Right renal cortex interstitium (tissue), 3 donors: Measurements from ENCODE around the gene RPSA. TPM values are rescaled to one million over a fixed set of nuclear protein-coding genes. Genes with fewer than 3 reads are reported as not detected.
"Not testable (repeated sequence)": the region's sequence is repeated elsewhere in the genome, so short reads cannot be mapped to it uniquely, and the experiment has no call there.

ENCODE experiments used
- DNase-seq, 3 donors: peaks; one replicate each; pipeline ENCODE4 v3.0.0-alpha.2; 2013; ENCODE audit warnings: low read depth in 3 of 3, low spot score in 2 of 3
- polyA plus RNA-seq, 3 donors: library from polyadenylated mRNA; unstranded; fragments of 120-200 nt; gene quantifications; one replicate each; pipeline ENCODE4 v1.2.1, GENCODE V29; 2013; ENCODE audit not compliant: insufficient read length in 3 of 3

Gene RPSA
- 1,000 to 10,000 TPM; 1,500 to 1,691 (median 1,570) TPM for polyA plus RNA-seq

DNA sequence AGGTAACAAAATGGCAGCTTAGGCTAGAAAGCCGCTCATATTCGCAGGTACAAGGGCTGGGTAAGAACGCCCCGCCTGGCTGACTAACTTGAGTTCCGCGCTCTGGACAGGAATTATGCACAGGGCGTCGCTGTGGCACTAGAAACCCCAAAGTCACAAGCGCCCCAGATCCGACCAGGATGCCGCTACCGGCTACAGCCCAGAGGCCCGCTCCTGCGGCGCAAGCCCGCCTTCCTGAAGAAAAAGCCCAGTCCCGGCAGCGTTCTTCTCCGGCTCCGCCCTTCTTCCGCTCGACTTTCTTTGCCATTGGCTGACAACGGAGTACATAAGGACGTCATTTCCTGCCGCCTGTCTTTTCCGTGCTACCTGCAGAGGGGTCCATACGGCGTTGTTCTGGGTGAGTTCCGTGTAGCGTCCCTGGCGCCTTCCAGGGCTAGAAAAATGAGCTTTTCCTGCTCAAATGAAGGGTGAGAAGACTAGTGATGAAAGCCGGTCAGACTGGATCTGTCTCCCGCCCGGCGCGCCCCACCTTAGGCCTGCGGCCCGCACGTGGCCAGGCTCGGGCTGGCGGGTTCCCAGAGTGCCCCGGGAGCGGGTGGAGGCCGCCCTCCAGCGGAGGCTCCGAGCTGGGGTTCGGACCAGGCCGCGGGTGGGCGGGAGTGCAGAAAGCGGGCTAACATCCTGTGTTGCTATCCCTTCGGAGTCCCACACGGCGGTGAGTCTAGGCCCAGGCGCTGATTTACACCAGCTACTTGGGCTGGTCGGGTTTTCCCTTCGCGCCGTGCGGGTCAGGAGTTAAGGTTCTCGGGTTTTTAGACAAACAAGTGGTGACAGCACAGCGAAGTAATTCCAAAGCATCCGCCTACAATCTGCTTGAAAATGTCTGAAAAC lies at the start of gene RPSA:
RPSA (plus strand) TSS at position 353 of the 891 bp plus-strand sequence. CDS start 934 bp downstream, outside the sequence.
- peak; percentile 90 to 96 (median 94) for DNase-seq

DNA sequence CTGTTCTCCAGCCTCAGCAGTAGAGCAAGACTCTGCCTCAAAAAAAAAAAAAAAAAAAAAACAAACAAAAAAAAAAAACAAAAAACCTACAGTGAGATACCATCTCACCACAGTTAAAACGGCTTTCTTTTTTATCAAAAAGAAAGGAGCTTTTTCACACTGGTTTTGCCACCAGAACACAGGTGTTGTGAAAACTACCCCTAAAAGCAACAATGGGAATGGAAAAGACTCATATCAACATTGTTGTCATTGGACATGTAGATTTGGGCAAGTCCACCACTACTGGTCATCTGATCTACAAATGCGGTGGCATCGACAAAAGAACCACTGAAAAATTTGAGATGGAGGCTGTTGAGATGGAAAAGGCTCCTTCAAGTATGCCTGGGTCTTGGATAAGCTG lies 48.2 kb upstream of the RPSA start:
- no peak for DNase-seq

DNA sequence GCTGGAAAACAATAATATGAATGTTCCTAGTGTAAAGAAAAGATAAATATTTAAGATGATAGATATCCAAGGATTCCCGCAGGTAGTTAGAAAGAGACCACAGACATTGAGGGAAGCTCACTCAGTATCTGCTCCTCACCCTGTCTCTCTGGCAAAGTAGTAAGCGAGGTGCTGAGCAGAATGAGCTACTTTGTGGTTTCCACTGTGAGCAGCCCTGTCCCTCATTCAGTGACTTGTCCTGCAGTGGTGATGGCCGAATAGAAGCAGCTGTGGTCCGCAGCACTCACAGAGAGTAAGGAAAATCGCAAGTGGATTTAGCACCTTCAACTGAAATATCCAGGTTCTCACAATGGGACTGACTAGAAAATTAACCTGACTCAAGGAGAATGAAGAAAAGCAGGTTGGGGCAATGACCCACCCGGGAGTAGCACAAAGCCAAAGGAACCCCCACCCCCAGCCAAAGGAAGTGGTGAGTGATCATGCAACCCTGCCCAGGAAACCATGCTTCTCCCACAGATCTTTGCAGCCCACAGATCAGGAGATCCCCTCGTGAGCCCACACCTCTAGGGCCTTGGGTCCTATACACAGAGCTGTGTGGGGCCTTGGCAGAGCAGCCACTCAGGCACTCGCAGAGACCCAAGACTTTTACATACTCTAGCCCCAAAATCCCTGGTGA lies 45.1 kb upstream of the RPSA start:
- DNase-seq = no peak

DNA sequence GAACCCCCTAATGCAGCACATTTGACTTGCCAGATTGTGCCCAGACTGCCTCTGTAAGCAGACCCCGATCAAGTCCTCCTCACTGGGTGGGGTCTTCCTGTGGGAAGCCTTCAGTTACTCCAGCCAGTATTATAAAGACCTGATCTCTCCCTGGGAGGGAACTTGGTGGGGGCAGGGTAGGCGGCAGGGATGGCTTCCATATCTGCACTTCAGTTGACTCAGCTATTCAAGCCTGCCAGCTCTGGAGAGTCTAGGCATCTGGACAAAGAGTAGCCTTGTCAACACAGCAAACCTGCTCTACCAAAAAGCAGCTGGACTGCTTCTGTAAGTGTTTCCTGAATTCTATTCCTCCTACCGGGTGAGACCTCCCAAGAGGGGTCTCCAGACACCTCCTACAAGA lies 44.3 kb upstream of the RPSA start:
- DNase-seq = no peak

DNA sequence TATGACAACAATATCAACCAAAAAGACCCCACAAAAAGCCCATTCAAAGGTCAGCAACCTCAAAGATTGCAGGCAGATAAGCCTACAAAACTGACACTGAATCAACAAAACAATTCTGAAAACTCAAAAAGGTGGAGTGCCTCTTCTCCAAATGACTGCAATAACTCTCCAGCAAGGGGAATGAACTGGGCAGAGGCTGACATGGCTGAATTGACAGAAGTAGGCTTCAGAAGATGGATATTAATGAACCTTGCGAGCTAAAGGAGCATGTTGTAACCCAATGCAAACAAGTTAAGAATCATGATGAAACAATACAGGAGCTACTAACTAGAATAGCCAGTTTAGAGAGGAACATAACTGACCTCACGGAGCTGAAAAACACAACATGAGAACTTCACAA lies 43.7 kb upstream of the RPSA start:
- DNase-seq = no peak

DNA sequence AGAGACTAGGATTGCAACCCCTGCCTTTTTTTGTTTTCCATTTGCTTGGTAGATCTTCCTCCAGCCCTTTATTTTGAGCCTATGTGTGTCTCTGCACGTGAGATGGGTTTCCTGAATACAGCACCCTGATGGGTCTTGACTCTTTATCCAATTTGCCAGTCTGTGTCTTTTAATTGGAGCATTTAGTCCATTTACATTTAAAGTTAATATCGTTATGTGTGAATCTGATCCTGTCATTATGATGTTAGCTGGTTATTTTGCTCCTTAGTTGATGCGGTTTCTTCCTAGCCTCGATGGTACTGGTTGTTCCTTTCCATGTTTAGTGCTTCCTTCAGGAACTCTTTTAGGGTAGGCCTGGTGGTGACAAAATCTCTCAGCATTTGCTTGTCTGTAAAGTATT lies 36.1 kb upstream of the RPSA start:
- not testable (repeated sequence) for DNase-seq

DNA sequence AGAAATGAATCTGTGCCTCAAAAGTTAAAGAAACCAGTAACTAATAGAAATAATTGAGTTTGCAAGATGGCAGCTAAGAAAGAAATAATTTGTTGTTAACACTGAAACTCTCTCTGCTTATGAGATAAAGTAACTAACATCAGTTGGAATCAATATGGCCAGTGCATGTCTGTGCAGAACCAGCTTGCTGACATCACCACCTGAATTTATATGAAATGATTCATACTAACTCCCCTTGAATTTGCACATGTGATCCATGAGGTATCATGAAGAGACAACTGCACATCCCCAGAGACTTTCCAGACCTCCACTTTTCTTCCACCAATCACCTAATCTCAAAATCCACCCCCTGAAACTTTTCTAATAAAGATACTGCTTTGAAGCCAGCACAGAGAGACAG lies 33.7 kb upstream of the RPSA start:
- DNase-seq = no peak

DNA sequence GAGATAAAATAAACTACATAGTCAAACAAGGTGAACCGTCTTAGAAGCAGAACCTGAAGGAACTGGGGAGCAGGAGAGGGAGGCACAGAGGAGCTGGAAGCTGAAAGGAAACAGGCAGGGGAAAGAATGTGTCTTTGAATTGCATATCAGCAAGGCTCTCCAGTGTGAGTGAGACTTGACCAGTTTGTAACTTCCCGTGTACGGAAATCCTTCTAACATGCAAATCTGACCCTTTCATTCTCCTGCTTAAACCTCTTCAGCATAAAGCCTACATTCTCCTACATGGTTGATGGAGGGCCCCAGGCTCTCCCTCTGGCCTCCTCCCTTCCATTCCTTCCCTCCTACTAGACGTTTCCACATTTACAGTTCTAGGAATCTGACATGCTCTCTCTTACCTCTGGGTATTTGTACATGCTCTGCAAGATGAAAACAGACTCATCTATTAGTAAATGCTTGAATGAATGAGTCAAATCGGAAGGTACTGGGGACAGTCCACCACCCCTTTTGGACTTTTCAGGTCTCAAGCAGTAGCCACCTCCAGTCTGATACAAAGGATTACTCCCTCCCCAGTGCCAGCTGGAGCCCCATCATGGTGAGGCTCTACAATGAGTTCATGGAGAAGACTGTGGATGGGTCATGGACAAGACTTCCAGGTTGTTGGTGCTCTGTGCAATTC lies 29.4 kb upstream of the RPSA start:
- no peak for DNase-seq

DNA sequence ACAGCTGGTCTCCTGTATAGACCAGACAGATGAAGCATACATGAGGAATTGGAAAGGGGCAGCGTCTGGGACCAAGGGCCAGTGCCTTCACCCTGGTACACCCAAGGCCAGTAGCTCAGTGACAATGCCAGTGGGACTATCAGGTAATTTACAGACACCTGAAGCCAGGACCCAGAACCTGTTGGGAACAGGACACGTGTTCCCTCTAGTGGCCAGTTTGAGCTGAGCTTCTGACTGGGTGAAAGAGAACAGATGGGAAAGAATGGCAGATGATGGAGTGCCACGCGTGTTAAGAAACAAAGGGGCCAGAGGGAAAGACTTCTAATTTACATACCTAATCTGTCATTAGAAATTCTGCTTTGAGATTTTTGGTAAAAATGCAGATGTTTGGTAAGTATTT lies 28.4 kb upstream of the RPSA start:
- peak in 2 of 3 donors; percentile 10 to 23 for DNase-seq

DNA sequence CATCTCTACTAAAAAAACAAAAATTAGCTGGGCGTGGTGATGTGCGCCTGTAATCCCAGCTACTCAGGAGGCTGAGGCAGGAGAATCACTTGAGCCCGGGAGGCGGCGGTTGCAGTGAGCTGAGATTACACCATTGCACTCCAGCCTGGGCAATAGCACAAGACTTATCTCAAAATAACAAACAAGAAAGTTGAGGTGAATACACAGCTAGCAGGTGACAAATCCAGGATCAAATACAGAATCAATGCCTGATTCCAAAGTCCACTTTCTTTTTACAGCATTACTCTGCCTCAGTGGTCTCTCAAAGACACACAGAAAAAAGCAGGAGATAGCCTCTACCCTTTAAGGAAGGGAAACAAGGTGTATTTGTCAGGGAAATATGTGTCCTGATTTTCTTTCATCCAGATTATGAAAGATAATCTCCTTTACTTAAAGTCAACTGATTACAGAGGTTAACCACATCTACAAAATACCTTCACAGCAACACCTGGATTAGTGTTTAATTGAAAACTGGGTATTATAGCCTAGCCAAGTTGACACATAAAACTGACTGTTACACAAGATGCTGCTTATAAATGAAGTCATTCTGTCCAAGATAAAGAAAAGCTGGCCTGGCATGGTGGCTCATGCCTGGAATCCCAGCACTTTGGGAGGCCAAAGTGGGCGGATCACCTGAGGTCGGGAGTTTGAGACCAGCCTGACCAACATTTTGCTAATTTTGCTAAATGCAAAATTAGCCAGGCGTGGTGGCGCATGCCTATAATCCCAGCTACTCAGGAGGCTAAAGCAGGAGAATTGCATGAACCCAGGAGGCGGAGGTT lies 27.4 kb upstream of the RPSA start:
- no peak for DNase-seq

DNA sequence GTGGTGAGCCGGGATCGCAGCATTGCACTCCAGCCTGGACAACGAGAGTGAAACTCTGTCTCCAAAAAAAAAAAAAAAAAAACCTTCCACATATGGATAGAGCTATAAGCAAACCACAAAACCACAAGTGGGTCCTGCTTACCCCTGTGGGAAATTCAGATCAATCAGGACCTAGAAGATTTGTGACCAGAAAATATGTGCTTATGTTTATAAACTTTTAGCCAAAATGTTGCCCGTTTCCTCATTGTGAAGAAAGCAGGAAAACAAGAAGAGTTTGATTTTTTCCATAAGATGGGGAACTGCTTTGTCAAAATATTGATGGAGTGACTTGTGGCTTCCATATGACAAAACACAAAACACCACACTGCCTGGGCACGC lies 26.8 kb upstream of the RPSA start:
- DNase-seq = no peak

DNA sequence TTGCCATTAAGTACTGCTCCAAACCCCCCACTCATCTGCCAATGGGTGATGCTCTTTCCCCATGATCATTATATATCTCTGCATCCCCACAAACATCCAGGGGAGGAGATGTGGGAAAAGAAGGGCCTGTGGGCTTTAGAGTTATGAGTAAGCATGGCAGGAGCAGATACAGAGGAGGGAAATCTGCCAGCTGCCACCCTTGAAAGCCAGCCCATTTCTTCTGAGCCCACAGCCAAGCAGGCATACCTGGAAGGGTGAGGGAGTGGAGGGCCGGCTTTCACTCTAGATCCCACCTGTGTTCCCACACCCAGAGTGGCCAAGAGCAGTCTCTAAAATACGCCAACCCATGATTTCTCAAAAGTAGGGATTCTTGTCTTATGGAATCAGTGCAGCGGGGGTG lies 25.1 kb upstream of the RPSA start:
- DNase-seq = no peak

DNA sequence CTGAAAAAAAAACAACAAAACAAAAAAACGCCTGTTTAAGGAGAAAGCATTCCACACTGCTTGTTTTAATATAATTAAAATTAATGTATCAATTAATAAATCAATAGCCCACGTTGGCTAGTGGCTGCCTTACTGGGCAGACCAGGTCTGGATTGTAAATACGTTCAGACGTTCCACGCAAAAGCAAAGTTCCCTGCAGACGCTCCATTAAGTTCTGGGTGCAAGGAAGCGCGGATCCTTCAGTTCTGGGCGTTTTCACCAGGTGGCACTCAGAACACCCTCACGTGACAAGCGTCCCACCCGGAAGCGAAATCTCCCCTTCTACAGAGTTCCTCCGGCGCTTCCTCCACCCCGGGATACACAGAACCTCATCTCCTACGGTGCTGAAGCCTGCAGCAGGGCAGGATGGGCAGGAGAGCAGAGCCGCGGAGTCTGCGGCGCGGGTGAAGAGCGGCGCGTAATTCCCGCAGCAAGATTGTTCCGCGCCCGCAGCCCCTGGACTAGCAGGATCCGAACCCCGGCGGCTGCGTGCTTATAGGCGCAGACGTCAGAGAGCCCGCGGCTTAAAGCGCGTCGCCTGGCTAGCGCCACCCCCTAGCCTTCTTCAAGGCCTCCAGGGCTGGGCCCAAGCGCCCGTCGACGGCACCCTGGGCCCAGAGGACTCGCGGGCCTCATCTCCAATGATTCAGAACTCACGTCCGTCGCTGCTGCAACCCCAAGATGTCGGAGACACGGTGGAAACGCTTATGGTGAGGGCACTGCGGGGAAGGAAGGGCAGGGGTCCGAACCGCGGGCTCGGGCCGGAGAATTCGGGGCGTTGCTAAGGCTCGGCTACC lies 23.3 kb upstream of the RPSA start, which contains the start of gene SLC25A38:
SLC25A38 (plus strand) TSS at position 326 of the 836 bp plus-strand sequence; CDS start at position 681, 355 bp downstream.
- DNase-seq = peak; percentile 56 to 74 (median 60)

DNA sequence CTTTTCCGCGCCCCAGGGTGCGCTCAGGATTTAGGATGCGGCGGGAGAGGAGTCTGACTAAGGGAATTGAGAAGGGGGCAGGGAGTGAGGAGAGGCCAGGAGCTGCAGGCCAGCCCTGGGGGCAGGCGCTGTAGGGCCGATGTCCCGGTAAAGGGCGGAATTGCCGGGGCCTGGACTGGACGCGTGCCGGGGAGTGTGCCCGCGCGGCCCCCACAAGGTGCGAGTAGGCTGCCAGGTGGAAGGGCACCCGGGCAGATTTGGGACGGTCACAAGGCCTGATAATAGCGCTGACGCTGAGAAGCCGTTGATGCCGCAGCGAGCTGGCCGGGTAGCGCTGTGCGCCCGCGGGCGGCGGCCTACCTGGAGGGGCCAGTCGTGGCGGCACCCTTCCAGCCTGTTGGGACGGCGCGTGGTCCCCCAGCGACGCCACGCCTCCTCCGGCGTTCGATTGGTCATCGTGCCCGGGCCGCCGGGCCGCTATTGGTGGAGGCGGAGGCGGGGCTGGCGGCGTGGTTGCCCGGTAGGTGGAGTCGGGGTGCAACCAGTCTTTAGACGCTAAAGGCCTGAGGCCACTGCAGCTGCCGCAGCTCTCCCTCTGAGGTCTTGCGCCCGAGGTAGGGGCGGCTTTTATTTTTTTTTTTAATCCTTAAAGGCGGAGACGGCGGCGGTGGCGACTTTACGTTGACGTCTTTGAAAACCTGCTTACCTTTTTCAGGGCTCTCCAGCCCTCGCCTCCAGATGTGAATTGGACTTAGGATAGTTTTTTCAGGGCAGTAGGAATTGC lies 22.4 kb upstream of the RPSA start:
- peak; percentile 65 to 86 (median 75) for DNase-seq

DNA sequence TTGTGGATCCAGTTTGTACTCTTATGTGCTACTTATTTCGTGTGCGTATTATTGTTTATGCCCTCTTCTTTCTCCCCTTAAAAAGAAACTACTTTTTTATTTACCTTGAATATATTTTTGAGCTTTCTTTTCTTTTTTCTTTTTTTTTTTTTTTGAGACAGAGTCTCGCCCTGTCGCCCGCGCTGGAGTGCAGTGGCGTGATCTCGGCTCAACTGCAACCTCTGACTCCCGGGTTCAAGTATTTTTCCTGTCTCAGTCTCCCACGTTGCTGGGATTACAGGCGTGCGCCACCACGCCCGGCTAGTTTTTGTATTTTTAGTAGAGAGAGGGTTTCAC lies 21.9 kb upstream of the RPSA start:
- DNase-seq = no peak

DNA sequence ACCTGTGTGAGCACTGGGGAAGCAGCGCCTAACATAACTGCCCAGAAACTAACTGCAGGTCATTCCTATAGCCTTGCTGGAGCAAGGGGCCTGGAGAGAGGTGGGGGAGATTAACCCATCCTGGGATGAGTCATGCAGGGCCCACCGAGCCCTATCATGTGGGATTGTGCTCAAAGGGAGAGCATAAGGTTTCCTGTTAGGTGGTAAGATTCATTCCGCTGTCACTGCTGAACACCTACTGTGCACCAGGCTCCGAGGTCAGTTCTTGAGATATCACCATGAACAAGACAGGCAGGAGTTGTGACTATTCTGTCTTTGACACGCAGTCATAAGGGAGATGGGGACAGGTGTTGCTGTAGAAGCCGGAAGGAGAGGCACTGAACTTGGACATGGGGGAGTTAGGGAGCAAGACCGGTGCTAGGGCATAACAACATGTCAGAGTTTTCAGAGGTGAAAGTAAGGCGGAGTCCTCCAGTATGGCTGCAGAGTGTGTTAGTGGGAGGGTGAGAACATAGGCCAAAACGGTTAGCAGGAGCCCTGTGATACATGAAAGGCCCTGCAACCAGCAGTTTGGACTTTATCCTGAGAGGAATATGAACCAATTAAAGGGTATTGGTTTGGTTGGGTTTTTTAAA lies 20.9 kb upstream of the RPSA start:
- DNase-seq = no peak

DNA sequence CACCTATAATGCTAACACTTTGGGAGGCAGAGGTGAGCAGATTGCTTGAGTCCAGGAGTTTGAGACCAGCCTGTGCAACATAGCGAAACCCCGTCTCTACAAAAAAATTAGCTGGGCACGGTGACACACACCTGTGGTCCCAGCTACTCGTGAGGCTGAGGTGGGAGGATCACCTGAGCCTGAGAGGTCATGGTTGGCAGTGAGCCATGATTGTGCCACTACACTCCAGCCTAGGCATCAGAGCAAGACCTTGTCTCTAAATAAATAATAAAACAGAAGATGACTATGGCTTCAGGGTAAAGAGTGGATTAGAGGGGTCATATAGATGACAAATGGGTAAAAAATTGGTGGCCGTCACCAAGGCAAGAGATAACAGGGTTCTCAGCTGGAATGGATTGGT lies 20.2 kb upstream of the RPSA start:
- DNase-seq = no peak

DNA sequence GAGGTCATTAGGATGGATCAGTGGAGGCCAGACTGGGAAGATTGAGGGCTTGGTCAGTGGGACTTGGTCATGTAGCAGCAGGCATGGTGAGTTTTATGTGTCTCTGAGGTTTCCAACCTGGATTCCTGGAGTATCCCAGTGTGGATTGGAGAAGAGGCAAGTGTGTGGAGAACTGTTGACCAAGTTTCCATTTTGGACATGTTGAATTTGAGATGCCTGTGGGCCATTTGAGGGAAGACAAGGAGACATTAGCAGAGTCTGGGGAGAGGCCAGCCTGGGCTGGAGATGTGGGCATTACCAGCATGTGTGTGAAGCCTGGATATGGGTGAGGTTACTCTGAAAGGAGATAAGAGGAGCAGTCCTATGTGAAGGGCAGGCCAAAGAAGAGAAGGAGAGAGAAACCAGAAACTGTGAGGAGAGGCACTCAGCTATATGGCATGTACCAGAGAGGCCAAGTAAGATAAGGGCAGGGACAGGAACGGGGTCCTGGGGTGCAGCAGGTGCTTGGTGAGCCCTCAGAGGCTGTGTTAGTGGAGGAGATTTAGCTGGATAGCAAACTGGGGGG lies 19.0 kb upstream of the RPSA start:
- DNase-seq = no peak
